T-helper 2 cell treated with Interferon-gamma antibody and Interleukin-4, amounts not matched to agents 5 μg/mL and 100 μg/mL, for 36 hours (primary cell): ENCODE results near the gene KNCN.

Experiments
- DNase-seq: peaks from one replicate; pipeline ENCODE4 v3.0.0; 2021; ENCODE audit warnings: low spot score
- H3K27ac Mint-ChIP-seq: one replicate; pipeline ENCODE4 v1.8.0; 2021; ENCODE audit warnings: mild to moderate bottlenecking, mixed read lengths
- H3K27me3 Mint-ChIP-seq: one replicate; pipeline ENCODE4 v1.8.0; 2021; ENCODE audit warnings: low read depth, mixed read lengths
- H3K36me3 Mint-ChIP-seq: one replicate; pipeline ENCODE4 v1.8.0; 2021; ENCODE audit warnings: low read depth, mixed read lengths
- H3K4me1 Mint-ChIP-seq: one replicate; pipeline ENCODE4 v1.8.0; 2021; ENCODE audit warnings: low read depth, mixed read lengths
- H3K4me3 Mint-ChIP-seq: one replicate; pipeline ENCODE4 v1.8.0; 2022; ENCODE audit warnings: mild to moderate bottlenecking, moderate library complexity, mixed read lengths
- H3K9me3 Mint-ChIP-seq: one replicate; pipeline ENCODE4 v1.8.0; 2021; ENCODE audit warnings: mixed read lengths

Gene KNCN

GRCh38 chr1:46580140-46580903, 28.9 kb upstream of the KNCN start:
- H3K36me3 Mint-ChIP-seq: peaks cover 53% of the 10 kb centered on the region
- H3K4me1 Mint-ChIP-seq: peaks cover 50% of the 10 kb centered on the region

DNA sequence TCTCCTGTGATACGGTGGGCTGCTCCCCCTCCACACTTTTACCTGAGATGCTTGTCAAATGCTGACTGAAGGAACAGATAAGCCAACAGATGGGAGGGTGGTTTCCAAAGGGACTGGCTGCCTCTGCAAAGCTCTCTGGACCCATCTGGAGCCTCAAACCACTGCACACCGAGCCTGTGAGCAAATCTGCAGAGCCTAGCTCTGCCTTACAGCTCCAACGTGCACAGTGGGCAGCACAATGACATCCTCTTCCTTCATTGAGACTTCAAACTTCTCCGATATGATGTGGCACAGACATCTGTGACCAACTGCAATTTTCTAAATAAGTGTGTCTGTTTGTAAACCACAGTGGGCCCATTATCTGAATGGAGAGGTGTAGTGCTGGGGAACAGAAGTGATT, 26.2 kb upstream of the KNCN start:
- Mint-ChIP-seq H3K9me3 (no peaks in the 10 kb centered on the region), H3K27me3 (no peaks in the 10 kb centered on the region), H3K4me3 (no peak overlapping the region), H3K4me1 (peaks cover 35% of the 10 kb centered on the region), H3K27ac (peak overlapping the region; percentile 41), H3K36me3 (peaks cover 47% of the 10 kb centered on the region)
- DNase-seq: no peak

More at GRCh38 chr1:46580140-46580903, 28.9 kb upstream of the KNCN start:
- DNase-seq: no peak
- peak overlapping the region; percentile 77 for H3K27ac Mint-ChIP-seq
- no peaks in the 10 kb centered on the region for H3K9me3 Mint-ChIP-seq
- no peaks in the 10 kb centered on the region for H3K27me3 Mint-ChIP-seq
- H3K4me3 Mint-ChIP-seq: peak overlapping the region; percentile 80

DNA sequence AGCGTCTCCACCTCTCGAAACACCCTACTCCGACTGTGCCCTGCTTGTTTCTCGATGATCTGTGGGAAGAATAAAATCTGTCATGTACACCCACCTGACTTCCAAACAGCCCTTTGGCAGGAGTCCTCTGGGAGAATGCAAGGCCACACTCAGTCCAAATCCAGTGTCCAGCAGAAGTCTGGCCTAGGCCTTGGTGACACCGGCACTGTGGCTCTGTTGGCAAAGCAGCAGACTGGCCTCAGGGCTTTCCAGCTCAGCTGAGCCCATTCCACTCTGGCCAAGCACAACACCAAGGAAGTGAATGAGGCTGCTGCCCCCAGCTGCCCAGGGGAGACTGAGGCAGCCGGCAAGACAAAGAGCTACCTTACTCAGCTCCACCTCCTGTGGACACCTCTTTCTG, 25.1 kb upstream of the KNCN start:
- no peak overlapping the region for H3K4me3 Mint-ChIP-seq
- peaks cover 42% of the 10 kb centered on the region for H3K36me3 Mint-ChIP-seq
- peaks cover 24% of the 10 kb centered on the region for H3K4me1 Mint-ChIP-seq
- DNase-seq: no peak
- no peaks in the 10 kb centered on the region for H3K9me3 Mint-ChIP-seq
- H3K27ac Mint-ChIP-seq: no peak overlapping the region
- no peaks in the 10 kb centered on the region for H3K27me3 Mint-ChIP-seq

- peaks cover 41% of the 10 kb centered on the region for H3K36me3 Mint-ChIP-seq
- no peak overlapping the region for H3K27ac Mint-ChIP-seq
- H3K9me3 Mint-ChIP-seq: no peaks in the 10 kb centered on the region
- DNase-seq: no peak
- H3K4me3 Mint-ChIP-seq: no peak overlapping the region
- H3K27me3 Mint-ChIP-seq: no peaks in the 10 kb centered on the region
- H3K4me1 Mint-ChIP-seq: peaks cover 21% of the 10 kb centered on the region
Measured at GRCh38 chr1:46575778-46576177, 24.3 kb upstream of the KNCN start.

- H3K36me3 Mint-ChIP-seq: peaks cover 37% of the 10 kb centered on the region
- no peak overlapping the region for H3K4me3 Mint-ChIP-seq
- no peaks in the 10 kb centered on the region for H3K27me3 Mint-ChIP-seq
- DNase-seq: no peak
- no peaks in the 10 kb centered on the region for H3K9me3 Mint-ChIP-seq
- no peak overlapping the region for H3K27ac Mint-ChIP-seq
- peaks cover 16% of the 10 kb centered on the region for H3K4me1 Mint-ChIP-seq
Measured at GRCh38 chr1:46575300-46575699, 23.9 kb upstream of the KNCN start.

DNA sequence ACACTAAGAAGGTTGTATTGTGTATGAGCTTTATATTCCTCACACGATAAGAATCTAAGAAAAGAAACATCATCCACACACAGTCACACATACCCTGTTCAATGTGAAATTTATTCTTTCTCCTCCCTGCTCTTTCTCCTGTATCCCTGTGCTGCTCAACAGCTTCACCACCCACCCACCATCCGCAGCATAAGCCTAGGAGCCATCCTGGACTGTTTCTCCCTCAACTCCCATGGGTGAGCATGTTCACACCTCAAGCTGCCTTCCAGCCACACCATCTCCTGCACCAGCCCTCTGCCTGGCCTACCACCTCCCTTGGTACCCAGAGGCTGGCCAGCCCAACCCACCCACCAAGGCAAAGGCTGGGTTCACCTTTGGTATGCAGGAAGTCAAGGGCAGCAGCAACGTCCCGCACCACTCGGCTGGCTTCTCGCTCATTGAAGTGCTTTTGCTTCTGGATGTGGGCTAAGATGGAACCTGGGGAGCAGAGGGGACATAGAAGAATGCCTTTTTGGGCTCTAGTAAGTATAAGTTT, 20.3 kb upstream of the KNCN start:
- Mint-ChIP-seq H3K27me3 (no peaks in the 10 kb centered on the region), H3K4me1 (peaks cover 1% of the 10 kb centered on the region), H3K27ac (peak overlapping the region; percentile 58), H3K9me3 (no peaks in the 10 kb centered on the region), H3K4me3 (no peak overlapping the region), H3K36me3 (peaks cover 35% of the 10 kb centered on the region)
- no peak for DNase-seq

DNA sequence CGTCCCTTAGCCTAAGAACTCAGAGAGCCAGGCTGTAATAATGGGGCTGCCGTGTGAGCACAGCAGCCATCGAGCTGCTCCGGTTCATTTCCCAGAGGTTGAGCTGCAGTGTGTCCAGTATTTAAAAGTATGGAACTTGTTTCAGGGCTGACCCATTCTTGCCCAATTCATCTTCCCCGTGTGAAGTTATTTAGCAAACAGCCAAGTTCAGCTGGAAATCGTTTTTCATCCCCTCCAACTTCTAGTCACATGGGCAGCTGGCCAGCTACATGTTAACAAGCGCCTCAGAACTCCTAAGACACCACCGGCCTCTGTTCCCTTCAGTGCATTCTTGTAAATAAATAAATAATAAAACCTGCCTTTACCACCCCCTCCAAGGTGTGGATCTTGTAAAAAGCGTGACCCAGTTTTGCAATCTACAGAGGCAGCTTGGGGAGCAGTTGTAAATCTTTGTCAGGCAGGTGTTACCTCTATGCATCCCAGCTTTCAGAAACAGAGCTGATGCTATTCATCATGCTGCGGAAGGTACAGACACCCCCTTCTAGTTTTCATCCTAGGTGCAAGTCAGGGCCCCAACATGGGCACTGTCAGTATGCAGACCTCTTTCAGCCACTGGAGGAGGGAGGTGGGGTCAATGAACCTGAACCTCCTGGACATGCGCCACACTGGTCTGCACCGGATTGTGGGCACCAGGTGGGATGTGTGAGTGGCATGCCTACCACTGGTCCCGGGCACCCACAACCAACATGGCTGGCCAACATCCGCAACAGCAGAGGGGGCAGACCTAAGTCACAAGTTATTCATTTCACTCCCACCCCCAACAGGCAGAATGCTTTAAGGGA, 18.7 kb upstream of the KNCN start:
- no peak for DNase-seq
- Mint-ChIP-seq H3K27ac (no peak overlapping the region), H3K36me3 (peaks cover 42% of the 10 kb centered on the region), H3K4me3 (no peak overlapping the region), H3K9me3 (no peaks in the 10 kb centered on the region), H3K4me1 (peaks cover 1% of the 10 kb centered on the region), H3K27me3 (no peaks in the 10 kb centered on the region)

DNA sequence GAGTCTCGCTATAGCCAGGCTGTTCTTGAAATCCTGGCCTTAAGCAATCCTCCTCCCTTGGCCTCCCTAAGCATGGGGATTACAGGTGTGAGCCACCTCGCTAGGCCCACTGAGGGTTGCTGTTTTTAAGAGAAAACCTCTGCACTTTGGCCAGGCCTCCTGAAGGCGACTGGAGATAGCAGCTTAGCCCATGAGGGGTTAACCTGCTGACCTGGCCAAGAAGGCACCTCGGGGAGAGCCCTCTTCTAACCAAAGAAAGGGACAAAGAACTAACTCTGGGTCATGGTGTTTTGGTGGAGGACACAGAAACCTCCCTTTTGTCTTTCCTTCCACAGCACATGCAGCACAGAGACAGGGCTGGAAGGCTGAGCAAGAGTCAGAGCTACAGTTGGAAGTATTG, 17.7 kb upstream of the KNCN start:
- H3K9me3 Mint-ChIP-seq: no peaks in the 10 kb centered on the region
- no peak overlapping the region for H3K4me3 Mint-ChIP-seq
- no peaks in the 10 kb centered on the region for H3K27me3 Mint-ChIP-seq
- peaks cover 1% of the 10 kb centered on the region for H3K4me1 Mint-ChIP-seq
- H3K27ac Mint-ChIP-seq: no peak overlapping the region
- DNase-seq: no peak
- H3K36me3 Mint-ChIP-seq: peaks cover 42% of the 10 kb centered on the region

DNA sequence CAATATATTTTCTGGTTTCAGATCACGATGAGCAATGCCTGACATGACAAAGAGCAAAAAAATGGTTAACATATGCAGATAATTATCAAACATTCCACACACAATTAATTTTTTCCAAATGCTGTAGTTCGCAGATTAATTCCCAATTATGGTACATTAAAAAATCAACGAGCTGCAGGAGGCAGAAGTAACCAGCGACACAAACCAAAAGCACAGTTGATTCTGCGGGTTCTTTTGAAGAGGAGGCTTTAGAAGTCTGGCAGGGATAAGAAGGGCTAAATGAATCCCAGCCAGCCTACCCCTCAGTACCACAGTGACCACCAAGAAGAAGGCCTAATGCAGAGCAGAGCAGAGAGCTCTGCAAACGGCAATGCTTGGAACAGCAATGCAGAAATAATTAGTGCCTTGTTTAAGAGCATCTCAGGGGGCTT, 17.0 kb upstream of the KNCN start:
- Mint-ChIP-seq H3K27me3 (no peaks in the 10 kb centered on the region), H3K9me3 (no peaks in the 10 kb centered on the region), H3K36me3 (peaks cover 44% of the 10 kb centered on the region), H3K4me1 (peaks cover 1% of the 10 kb centered on the region), H3K4me3 (no peak overlapping the region), H3K27ac (no peak overlapping the region)
- no peak for DNase-seq

DNA sequence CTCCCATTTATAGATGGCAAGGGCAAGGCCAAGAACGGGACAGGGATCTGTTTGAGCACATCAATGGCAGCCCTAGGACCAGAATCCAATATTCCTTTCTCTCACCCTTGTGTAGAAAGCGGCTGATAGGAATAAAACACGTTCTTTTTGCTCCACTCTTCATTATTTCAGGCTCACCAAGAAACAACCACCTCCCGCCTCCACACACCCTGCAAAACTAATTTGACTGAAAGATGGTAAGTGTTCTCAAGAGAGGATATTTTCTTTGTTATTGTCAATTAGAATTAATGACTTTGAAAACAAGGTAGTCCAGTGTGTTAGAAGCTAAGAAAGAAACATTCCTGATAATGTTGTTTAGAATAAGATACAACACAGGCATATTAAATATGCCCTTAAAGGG, 11.9 kb upstream of the KNCN start:
- H3K27ac Mint-ChIP-seq: no peak overlapping the region
- H3K4me1 Mint-ChIP-seq: no peaks in the 10 kb centered on the region
- H3K4me3 Mint-ChIP-seq: no peak overlapping the region
- H3K27me3 Mint-ChIP-seq: no peaks in the 10 kb centered on the region
- DNase-seq: no peak
- peaks cover 48% of the 10 kb centered on the region for H3K36me3 Mint-ChIP-seq
- H3K9me3 Mint-ChIP-seq: no peaks in the 10 kb centered on the region

GRCh38 chr1:46562498-46562897, 11.1 kb upstream of the KNCN start:
- H3K36me3 Mint-ChIP-seq: peaks cover 48% of the 10 kb centered on the region
- H3K27me3 Mint-ChIP-seq: no peaks in the 10 kb centered on the region
- no peaks in the 10 kb centered on the region for H3K9me3 Mint-ChIP-seq
- H3K4me1 Mint-ChIP-seq: no peaks in the 10 kb centered on the region
- no peak overlapping the region for H3K27ac Mint-ChIP-seq
- DNase-seq: no peak
- no peak overlapping the region for H3K4me3 Mint-ChIP-seq

DNA sequence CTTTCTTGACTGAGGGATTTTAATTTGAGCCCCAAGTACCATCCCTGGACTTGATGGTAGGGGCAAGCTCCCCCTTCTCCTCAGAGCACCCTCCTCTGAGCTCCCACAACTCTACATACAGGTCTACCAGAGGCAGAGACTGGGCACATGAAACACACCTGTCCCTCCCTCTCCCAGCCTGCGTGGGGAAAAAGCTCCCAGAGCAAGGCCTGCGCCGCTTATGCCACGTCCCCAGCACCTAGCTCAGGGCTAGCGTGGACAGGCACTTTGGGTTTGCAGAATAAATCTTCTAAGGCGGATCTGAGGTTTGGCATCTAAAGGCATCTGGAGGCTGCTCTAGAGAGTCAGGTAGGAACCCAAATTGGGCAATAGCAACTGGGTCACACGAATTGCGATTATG, 7.5 kb upstream of the KNCN start:
- peaks cover 31% of the 10 kb centered on the region for H3K36me3 Mint-ChIP-seq
- H3K4me3 Mint-ChIP-seq: no peak overlapping the region
- no peaks in the 10 kb centered on the region for H3K9me3 Mint-ChIP-seq
- no peak overlapping the region for H3K27ac Mint-ChIP-seq
- peaks cover 2% of the 10 kb centered on the region for H3K4me1 Mint-ChIP-seq
- no peak for DNase-seq
- no peaks in the 10 kb centered on the region for H3K27me3 Mint-ChIP-seq

DNA sequence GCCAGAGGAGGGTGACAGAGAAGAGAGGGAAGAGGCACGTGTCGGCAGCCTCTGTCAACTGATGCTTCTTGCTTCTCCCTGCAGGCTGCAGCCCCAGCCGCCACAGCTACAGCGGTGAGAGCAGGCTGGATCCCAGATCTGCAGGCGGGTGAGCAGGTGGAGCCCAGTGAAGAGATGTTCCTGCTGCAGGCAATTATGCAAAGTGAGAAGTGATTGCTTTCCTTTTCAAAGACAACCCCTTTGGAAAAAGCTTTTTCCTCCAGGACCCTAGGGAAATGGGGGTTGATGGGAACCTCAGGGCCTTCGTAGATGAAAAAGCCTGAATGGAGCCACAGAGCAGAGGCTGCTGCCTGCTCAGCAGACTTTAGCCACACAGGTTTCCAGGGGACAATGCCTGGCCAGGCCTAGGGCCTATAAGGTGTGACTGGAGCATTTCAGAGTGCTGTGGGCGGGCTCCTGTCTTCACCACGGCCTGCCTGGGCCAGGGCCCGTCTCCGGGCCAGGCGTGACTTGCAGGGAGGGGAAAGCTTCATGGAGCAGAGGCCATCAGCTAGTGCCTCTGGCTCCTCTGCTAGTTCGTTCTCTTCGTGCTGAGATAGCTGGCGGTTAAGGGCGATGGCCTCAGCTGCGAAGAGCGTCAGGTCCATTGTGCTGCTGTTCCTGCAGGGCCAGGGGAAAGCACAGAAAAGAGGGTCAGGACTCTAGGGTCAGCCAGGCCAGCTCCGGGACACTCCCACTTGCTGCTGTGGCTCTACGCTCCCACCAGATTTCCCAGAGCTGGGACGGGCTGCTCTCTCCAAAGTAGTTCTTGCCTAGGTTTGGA, 6.9 kb upstream of the KNCN start:
- H3K27me3 Mint-ChIP-seq: no peaks in the 10 kb centered on the region

More for the DNA sequence above, 6.9 kb upstream of the KNCN start:
- H3K9me3 Mint-ChIP-seq: no peaks in the 10 kb centered on the region
- DNase-seq: no peak
- H3K27ac Mint-ChIP-seq: no peak overlapping the region
- H3K4me1 Mint-ChIP-seq: peaks cover 2% of the 10 kb centered on the region
- peaks cover 28% of the 10 kb centered on the region for H3K36me3 Mint-ChIP-seq
- H3K4me3 Mint-ChIP-seq: no peak overlapping the region
